Measurements from ENCODE around the gene PGBD5.

PGBD5 gene

GRCh38 chr1:230299191-230300006, 126.7 kb downstream of the PGBD5 start:
- no peak for DNase-seq

GRCh38 chr1:230295367-230295766, 130.8 kb downstream of the PGBD5 start:
- no peak for DNase-seq

GRCh38 chr1:230293390-230293700, 132.8 kb downstream of the PGBD5 start:
- peak; percentile 88 for DNase-seq

- DNase-seq = peak; percentile 90
Observed at GRCh38 chr1:230292689-230293389, 133.3 kb downstream of the PGBD5 start.

GRCh38 chr1:230291731-230292620, 134.2 kb downstream of the PGBD5 start:
- DNase-seq = no peak

DNA sequence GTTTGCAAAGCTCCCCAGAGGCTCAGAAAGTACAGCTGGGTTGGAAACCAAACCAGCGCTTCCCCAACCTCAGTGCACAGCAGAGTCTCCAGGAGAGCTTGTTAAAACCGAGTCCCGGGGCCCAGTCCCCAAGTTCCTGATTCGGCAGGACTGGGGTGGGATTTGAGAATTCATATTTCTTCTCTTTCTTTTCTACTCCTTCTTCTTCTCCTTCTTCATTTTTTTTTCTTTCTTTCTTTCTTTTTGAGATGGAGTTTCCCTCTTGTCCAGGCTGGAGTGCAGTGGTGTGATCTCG, 136.8 kb downstream of the PGBD5 start:
- no peak for DNase-seq

- no peak for DNase-seq
Observed at GRCh38 chr1:230288641-230289349, 137.3 kb downstream of the PGBD5 start.

DNA sequence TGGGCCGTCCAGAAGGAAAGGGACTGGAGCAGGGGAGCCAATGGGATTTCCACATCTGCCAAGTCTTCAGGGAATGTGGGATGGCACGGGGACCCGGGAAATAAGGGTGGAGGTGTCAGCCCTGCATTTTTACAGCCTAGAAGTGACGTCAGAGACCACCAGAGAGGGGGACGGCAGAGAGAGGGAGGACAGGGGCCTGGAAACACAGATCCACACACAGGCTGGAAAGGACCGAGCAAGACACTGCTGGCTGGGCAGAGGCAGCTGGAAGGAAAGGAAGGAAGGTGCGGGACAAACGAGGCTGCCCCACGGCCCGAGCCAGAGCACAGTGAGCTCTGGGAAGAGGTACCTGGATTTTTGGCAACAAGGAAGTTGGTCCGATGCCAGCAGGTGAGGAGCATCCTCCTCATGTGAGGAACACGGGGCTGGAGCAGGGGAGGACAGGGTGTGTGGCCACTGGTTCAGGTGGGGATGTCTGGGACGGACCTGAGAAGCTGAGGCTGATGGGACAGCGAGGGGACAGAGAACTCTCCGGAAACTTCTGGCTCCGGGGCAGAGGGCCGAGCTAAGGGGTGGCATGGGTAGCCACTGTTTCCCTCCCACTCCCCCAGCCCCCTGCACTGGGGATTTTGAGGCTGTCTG, 138.3 kb downstream of the PGBD5 start:
- DNase-seq = no peak

DNA sequence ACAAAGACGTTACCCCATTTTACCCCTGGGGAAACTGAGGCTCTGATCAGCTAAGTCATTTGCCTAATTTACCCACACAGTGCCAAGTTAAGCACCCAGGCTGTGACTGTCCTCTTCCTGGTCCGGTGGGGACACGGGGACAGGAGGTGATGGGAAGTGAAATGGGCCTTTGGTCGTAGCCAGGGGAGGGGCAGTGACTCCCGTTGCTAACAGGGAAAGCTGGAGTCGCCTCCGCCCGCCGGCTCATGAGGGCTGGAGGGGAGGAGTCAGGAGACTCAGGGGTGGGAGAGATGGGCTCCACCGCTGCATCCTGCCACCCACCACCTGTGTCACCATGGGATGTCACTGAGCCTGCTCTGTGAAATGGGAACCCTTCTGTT, 139.3 kb downstream of the PGBD5 start:
- DNase-seq = no peak

DNA sequence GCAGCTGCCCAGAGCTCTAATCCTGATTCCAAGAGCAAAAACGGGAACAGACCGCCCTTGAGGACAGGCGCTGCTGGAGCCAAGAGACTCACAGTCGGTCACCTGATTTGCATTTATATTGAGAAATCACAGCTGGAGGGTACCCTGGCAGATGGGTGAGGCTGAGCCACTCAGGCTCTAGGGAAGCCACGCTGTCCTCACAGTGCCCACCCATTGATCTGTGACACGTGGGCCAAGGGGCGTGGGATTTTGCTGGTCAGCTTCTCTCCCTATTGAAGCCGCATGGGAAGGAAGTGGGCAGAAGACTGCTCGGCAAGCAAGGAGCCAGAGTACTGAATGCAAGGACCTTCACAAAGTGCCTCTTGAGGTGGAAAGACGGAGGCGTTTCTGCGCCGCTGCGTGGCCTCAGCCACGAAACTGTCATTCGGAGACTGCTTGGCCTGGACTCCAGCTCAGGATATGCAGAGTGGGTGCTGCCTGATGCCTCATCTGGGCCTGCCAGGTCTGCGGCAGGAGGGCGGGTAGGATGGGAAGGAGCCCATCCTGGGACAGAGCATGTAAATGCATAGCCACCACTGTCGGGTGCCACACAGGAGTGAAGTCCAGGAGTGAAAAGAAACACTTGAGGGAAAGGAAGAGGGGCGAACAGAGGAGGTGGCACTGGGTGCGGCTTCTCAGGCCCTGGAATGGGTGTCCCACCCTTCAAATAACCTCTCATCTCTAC, 139.8 kb downstream of the PGBD5 start:
- no peak for DNase-seq

- no peak for DNase-seq
Observed at GRCh38 chr1:230285351-230285750, 140.8 kb downstream of the PGBD5 start.

GRCh38 chr1:230284891-230285290, 141.2 kb downstream of the PGBD5 start:
- no peak for DNase-seq

DNA sequence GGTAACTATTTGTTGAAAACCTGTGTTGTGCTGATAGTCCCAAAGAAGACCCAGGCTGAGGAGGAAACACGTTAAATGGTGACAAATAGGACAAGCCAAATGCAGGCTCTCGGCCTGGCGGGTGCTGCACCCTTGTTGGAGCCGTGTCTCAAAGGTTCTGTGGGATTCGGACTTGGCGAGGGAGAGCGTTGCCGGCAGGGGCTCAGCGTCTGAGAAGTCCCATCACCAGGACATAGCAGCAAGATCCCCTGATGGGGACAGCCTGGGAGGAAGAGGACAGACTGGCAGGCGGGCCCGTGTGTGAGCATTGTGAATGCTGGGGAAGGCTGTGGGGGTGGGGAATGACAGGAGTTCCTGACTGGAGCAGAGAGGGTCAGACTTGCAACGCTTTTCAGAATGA, 142.5 kb downstream of the PGBD5 start:
- no peak for DNase-seq

GRCh38 chr1:230282157-230282556, 144.0 kb downstream of the PGBD5 start:
- DNase-seq = no peak

GRCh38 chr1:230281556-230281955, 144.6 kb downstream of the PGBD5 start:
- no peak for DNase-seq

DNA sequence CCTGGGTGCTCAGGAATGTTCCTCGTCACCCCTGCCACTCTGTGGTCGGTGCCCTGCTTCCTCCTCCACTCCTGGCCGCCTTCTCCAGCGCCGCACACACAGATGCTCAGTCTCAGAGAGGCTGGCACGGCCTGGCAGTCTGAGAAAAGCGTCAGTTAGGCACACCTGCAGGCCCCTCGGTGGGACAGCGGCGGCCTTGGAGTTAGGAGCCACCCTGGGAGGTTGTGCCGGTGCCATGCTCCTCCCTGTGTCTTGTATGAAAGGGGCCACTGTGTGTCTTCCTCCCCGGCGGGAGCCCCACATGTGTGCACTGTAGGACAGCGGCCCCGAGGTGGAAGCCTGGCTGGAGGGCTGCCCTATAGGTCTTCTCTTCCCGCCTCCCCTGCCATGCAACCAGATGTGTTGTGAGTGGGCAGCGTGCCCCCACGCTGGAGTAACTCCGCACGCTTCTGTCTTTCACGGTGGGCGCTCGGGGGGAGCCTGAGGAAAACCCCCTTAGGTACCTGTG, 145.2 kb downstream of the PGBD5 start:
- no peak for DNase-seq

GRCh38 chr1:230280054-230280795, 145.9 kb downstream of the PGBD5 start:
- DNase-seq = no peak

- DNase-seq = no peak
Observed at GRCh38 chr1:230279583-230279945, 146.6 kb downstream of the PGBD5 start.

DNA sequence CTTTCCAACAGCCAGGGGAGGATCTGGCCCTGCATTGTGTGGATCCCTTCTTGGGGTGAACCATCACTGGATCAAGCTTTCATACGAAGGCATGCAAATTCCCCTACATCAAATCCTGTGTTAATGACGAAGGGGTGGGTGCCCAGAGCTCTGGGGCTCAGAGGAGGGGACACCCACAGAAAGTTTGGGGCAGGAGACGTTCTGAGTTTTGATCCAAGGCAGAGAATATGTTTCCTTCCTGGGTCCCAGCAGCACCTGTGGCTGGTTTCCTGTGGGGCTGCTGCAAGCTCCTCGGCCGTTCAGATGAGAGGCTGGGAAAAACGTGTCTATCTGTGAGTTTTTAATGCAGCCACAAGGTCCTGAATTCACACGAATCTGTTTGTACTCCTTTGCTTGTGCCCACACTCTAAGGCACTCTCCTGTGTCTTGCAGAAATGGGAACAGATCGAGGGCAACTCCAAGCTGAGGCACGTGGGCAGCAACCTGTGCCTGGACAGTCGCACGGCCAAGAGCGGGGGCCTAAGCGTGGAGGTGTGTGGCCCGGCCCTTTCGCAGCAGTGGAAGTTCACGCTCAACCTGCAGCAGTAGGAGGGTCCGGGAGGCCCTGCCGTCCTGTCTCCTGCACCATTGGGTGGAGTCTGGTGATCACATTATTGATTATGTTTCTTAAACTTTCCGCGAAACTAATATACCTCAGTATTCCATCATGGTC, 147.1 kb downstream of the PGBD5 start:
- DNase-seq = no peak

GRCh38 chr1:230278376-230278775, 147.8 kb downstream of the PGBD5 start:
- no peak for DNase-seq

All from NCI-H1694 (cell line).